T-cell (primary cell): Measurements from ENCODE around the gene CHST7. TPM values are rescaled to one million over a fixed set of nuclear protein-coding genes. Genes with fewer than 3 reads are reported as not detected.

Experiments
- ATAC-seq, 4 experiments: fragments of 200-7000 bp in 3 of 4; fragments of 150-1000 bp in 1 of 4; cut with Tn5 transposase; replicated peaks in 1 of 4; 1 replicate in 3 of 4; 2 replicates in 1 of 4; pipeline ENCODE4 v1.10.0; 2021; ENCODE audit warnings: moderate library complexity in 3 of 4, mild to moderate bottlenecking in 2 of 4, moderate number of reproducible peaks in 1 of 4
- CTCF ChIA-PET, 2 donors: fragments of 300-600 bp; sonication (Branson Sonifier 250); formaldehyde crosslinking; loops; one replicate each; lab custom pipeline; 2022; ENCODE audit warnings: antibody characterized with exemption in 2 of 2; lab: Charles Lee
- POLR2A ChIA-PET, 2 donors: fragments of 300-600 bp; sonication (Branson Sonifier 250); formaldehyde crosslinking; loops; one replicate each; lab custom pipeline; 2022; ENCODE audit warnings: antibody characterized with exemption in 2 of 2; lab: Charles Lee
- DNase-seq, 35 experiments: peaks; one replicate each; pipeline versions ENCODE4 v3.0.0 to v3.0.0-alpha.2; 2013 to 2023
- H3K27ac ChIP-seq: one replicate; pipeline ENCODE4 v1.5.1; 2013; ENCODE audit warnings: low read length
- H3K27me3 ChIP-seq, 2 experiments: replicated peaks in 1 of 2; 1 replicate in 1 of 2; 2 replicates in 1 of 2; pipeline versions ENCODE4 v1.6.1 to v1.7.0; 2013; ENCODE audit warnings: low read length in 1 of 2, mixed read lengths in 1 of 2; ENCODE audit not compliant: control insufficient read depth in 2 of 2, insufficient read depth in 2 of 2; ENCODE audit errors: extremely low read depth in 1 of 2
- H3K36me3 ChIP-seq, 2 donors: 1 replicate in 1 of 2; 2 replicates in 1 of 2; pipeline versions ENCODE4 v1.6.1 to v1.7.0; 2013; ENCODE audit warnings: low read length in 1 of 2; ENCODE audit not compliant: control insufficient read depth in 2 of 2, insufficient read depth in 1 of 2; ENCODE audit errors: extremely low read depth in 1 of 2
- H3K4me1 ChIP-seq, 2 experiments: 1 replicate in 1 of 2; 2 replicates in 1 of 2; pipeline versions ENCODE4 v1.6.1 to v1.7.0; 2013; ENCODE audit warnings: low read length in 2 of 2, mixed read lengths in 1 of 2; ENCODE audit not compliant: insufficient read depth in 2 of 2, control insufficient read depth in 1 of 2; ENCODE audit errors: extremely low read depth in 1 of 2
- H3K4me3 ChIP-seq, 2 donors: 1 replicate in 1 of 2; 2 replicates in 1 of 2; pipeline versions ENCODE4 v1.5.1 to v1.7.0; 2013; ENCODE audit warnings: mild to moderate bottlenecking in 2 of 2, low read length in 1 of 2, moderate library complexity in 1 of 2; ENCODE audit not compliant: control insufficient read depth in 1 of 2; ENCODE audit errors: extremely low read depth in 1 of 2
- H3K9me3 ChIP-seq: 2 replicates; pipeline ENCODE4 v1.7.0; 2013
- H3K27ac Mint-ChIP-seq, 2 donors: one replicate each; pipeline ENCODE4 v1.8.0; 2020 to 2021; ENCODE audit warnings: mild to moderate bottlenecking in 2 of 2, mixed read lengths in 2 of 2
- H3K27me3 Mint-ChIP-seq, 2 donors: one replicate each; pipeline ENCODE4 v1.8.0; 2021 to 2022; ENCODE audit warnings: mixed read lengths in 2 of 2
- H3K36me3 Mint-ChIP-seq: one replicate; pipeline ENCODE4 v1.8.0; 2021; ENCODE audit warnings: mixed read lengths
- H3K4me1 Mint-ChIP-seq, 3 donors: one replicate each; pipeline ENCODE4 v1.8.0; 2020 to 2022; ENCODE audit warnings: mixed read lengths in 3 of 3, mild to moderate bottlenecking in 1 of 3
- H3K4me3 Mint-ChIP-seq, 3 donors: one replicate each; pipeline ENCODE4 v1.8.0; 2020 to 2022; ENCODE audit warnings: mild to moderate bottlenecking in 3 of 3, mixed read lengths in 3 of 3, moderate library complexity in 3 of 3
- H3K9me3 Mint-ChIP-seq, 3 donors: one replicate each; pipeline ENCODE4 v1.8.0; 2020 to 2022; ENCODE audit warnings: mixed read lengths in 3 of 3
- WGBS: methylation state at CpG from one replicate; pipeline ENCODE4 v1.1.5; 2013; ENCODE audit warnings: missing lambda C conversion rate; ENCODE audit not compliant: insufficient coverage; 5-methylcytosine and 5-hydroxymethylcytosine counted together
- total RNA-seq, 35 experiments: library from RNA in 6 of 35; stranded (reverse) in 6 of 35; fragments of 120-200 nt in 1 of 35; gene quantifications; one replicate each; pipeline versions ENCODE4 v1.2.1 to v1.2.4 and lab custom pipeline; 2013 to 2026

The CHST7 gene
- total RNA-seq, 5 donors from 2014 or later (not counting 1 experiment from before 2014, with no cell fraction given): 3.3 to 8.0 (median 6.4) TPM

DNA sequence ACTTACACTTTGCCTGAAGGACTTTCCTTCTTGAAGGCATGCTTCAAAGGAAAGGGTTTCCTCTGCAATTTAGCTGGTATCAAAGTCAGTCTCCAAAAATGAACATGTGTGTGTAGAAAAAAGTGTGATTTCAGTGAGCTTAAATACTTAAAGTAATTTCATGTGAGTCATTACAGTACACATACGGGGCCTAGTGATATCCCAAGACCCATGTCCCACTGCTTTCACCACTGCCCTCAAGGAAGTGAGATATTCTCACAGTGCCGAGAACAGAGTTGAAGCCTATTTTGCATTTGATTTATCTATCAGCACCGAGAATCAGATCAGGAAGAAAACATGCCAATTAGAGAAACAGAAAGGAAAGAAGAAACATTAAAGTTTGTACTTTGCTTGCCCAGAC lies 61.0 kb downstream of the CHST7 start:
- Histone ChIP-seq H3K36me3 (no peaks in the 10 kb centered on the region), H3K9me3 (no peaks in the 10 kb centered on the region), H3K27me3 (no peaks in the 10 kb centered on the region), H3K4me1 (peaks cover 0 to 3% of the 10 kb centered on the region in 2 experiments), H3K27ac (no peak overlapping the region), H3K4me3 (no peak overlapping the region)
- peaks cover 7% of the 10 kb centered on the region for H3K36me3 Mint-ChIP-seq
- ATAC-seq (no peak), DNase-seq (no peak)
- H3K4me3 Mint-ChIP-seq: no peak overlapping the region
- no peaks in the 10 kb centered on the region for H3K9me3 Mint-ChIP-seq
- peaks cover 0 to 10% of the 10 kb centered on the region in 2 donors for H3K27me3 Mint-ChIP-seq
- H3K27ac Mint-ChIP-seq: no peak overlapping the region
- H3K4me1 Mint-ChIP-seq: peaks cover 0 to 20% (median 3%) of the 10 kb centered on the region in 3 donors
- WGBS: no CpG with 5 or more reads among the region's 3 CpGs
- CTCF ChIA-PET: interaction anchor here in 1 of 2 donors (0.5 kb wide), 1 partner anchor 98 kb away, joined by 8 read pairs; no protein-coding TSS in a partner anchor
- POLR2A ChIA-PET: no interaction called here

DNA sequence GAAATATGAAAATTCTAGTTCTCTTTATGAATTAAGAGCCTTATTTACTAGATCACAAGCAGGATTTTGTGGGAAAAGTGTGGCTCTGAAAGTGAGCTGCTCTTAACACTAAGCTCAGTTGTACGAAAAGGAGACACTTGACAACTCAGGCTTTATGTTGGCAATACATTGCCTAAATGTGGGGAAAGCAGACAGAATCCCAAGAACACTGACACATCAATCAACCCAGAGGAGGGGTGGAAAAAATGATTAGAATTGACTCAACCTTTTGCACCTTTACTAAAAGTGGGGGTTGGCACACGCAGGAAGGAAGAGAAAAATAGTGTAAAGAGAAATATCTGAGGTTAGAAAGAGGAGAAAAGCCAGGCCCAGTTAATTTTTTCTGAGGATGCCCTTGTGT lies 61.6 kb downstream of the CHST7 start:
- ChIA-PET CTCF (no interaction called here), POLR2A (no interaction called here)
- no peak overlapping the region for H3K4me3 ChIP-seq
- Mint-ChIP-seq H3K27ac (no peak overlapping the region), H3K4me3 (no peak overlapping the region), H3K36me3 (peaks cover 7% of the 10 kb centered on the region), H3K4me1 (peaks cover 0 to 20% (median 3%) of the 10 kb centered on the region in 3 donors), H3K9me3 (no peaks in the 10 kb centered on the region), H3K27me3 (peaks cover 0 to 10% of the 10 kb centered on the region in 2 donors)
- no peaks in the 10 kb centered on the region for H3K36me3 ChIP-seq
- no CpG with 5 or more reads among the region's 2 CpGs for WGBS
- no peaks in the 10 kb centered on the region for H3K27me3 ChIP-seq
- H3K9me3 ChIP-seq: no peaks in the 10 kb centered on the region
- ATAC-seq (no peak), DNase-seq (no peak)
- H3K27ac ChIP-seq: no peak overlapping the region
- H3K4me1 ChIP-seq: peaks cover 0 to 3% of the 10 kb centered on the region in 2 experiments

DNA sequence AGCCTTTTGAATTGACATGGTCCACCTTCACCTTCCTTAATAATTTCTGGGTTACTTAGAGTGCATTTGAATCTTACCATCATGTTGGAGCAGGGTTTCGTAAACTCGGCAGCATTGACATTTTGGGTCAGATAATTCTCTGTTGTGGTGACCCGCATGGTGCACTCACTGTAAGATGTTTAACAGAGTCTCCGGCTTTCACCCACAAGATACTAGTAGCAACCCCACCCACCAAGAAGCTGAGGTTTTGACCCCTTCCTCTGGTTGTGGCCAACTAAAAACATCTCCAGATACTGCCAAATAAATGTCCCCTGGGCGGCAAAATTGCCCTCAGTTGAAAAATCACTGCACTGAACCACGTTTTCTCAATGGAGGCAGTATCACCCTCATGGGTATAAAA lies 62.7 kb downstream of the CHST7 start:
- peaks cover 0 to 3% of the 10 kb centered on the region in 2 experiments for H3K4me1 ChIP-seq
- DNase-seq (no peak), ATAC-seq (no peak)
- H3K4me3 Mint-ChIP-seq: no peak overlapping the region
- peaks cover 0 to 18% (median 3%) of the 10 kb centered on the region in 3 donors for H3K4me1 Mint-ChIP-seq
- no CpG with 5 or more reads among the region's 6 CpGs for WGBS
- POLR2A ChIA-PET: no interaction called here
- H3K36me3 Mint-ChIP-seq: peaks cover 3% of the 10 kb centered on the region
- H3K4me3 ChIP-seq: no peak overlapping the region
- H3K27me3 Mint-ChIP-seq: peaks cover 0 to 6% of the 10 kb centered on the region in 2 donors
- H3K27me3 ChIP-seq: no peaks in the 10 kb centered on the region
- no peak overlapping the region for H3K27ac ChIP-seq
- no peaks in the 10 kb centered on the region for H3K36me3 ChIP-seq
- H3K9me3 ChIP-seq: no peaks in the 10 kb centered on the region
- no peak overlapping the region for H3K27ac Mint-ChIP-seq
- no peaks in the 10 kb centered on the region for H3K9me3 Mint-ChIP-seq
- CTCF ChIA-PET: interaction anchor here (0.5 to 0.7 kb wide), 2 partner anchors 81 to 233 kb away, joined by 3 read pairs; no protein-coding TSS in a partner anchor

DNA sequence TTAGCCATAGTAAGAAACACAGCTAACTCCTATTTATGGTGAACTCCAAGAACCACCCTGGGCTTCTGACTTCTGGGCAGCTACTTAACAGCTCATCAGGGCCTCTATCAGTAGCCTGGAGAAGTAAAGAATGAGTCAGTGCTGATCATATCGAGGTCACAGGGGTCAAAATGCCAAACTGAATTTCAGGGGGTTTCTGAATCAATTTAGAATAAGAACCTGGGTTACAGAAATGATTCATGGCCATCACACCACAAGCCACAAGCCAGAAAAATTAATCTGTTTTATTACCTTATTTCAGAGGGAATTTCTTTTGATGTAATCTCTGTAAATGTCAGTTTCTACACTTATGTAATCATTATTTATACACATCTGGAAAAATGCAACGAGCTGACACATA lies 64.4 kb downstream of the CHST7 start:
- Histone ChIP-seq H3K27me3 (no peaks in the 10 kb centered on the region), H3K9me3 (no peaks in the 10 kb centered on the region), H3K4me1 (peaks cover 0 to 3% of the 10 kb centered on the region in 2 experiments), H3K27ac (no peak overlapping the region), H3K4me3 (no peak overlapping the region), H3K36me3 (no peaks in the 10 kb centered on the region)
- WGBS: no CpG with 5 or more reads among the region's 2 CpGs
- POLR2A ChIA-PET: no interaction called here
- Mint-ChIP-seq H3K4me1 (peaks cover 0 to 23% (median 8%) of the 10 kb centered on the region in 3 donors), H3K36me3 (no peaks in the 10 kb centered on the region), H3K9me3 (no peaks in the 10 kb centered on the region), H3K4me3 (no peak overlapping the region), H3K27me3 (peaks cover 0 to 6% of the 10 kb centered on the region in 2 donors), H3K27ac (no peak overlapping the region)
- DNase-seq (no peak), ATAC-seq (no peak)
- CTCF ChIA-PET: no interaction called here

DNA sequence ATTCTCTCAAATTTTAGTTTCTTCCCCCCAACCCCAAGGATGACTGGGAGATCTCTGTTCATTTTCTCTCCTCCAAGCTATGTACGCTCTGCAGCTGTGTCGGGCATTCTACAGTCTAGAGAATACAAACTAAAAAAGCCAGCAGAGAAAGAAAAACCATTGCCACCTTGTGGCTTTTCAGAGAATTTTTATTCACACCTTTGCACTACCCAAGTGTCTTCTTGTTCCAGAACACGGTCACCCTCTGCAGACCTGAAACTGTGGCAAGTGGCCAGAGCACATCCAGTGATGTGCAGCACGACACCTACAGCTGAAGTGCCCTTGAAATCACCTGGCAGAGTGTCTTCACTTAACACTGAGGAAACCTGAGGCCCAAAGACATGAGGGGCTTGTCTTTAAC lies 68.6 kb downstream of the CHST7 start:
- H3K4me1 Mint-ChIP-seq: peaks cover 0 to 8% (median 5%) of the 10 kb centered on the region in 3 donors
- POLR2A ChIA-PET: interaction anchor here in 1 of 2 donors (0.5 kb wide), 1 partner anchor 955 kb away, joined by 3 read pairs; no protein-coding TSS in a partner anchor
- DNase-seq: peak in 3 of 35 experiments; percentile 4 to 47 (median 11)
- CTCF ChIA-PET: interaction anchor here (0.5 to 2.0 kb wide), 8 partner anchors 22 to 1115 kb away, joined by 3 to 10 read pairs (median 4); no protein-coding TSS in a partner anchor
- ATAC-seq: peak; percentile 40 to 75 (median 72)
- H3K27me3 Mint-ChIP-seq: no peaks in the 10 kb centered on the region
- Histone ChIP-seq H3K27ac (no peak overlapping the region), H3K4me3 (no peak overlapping the region), H3K9me3 (no peaks in the 10 kb centered on the region), H3K36me3 (no peaks in the 10 kb centered on the region), H3K4me1 (no peaks in the 10 kb centered on the region), H3K27me3 (no peaks in the 10 kb centered on the region)
- 53% methylated on average over 2 of the region's 4 CpGs for WGBS
- H3K27ac Mint-ChIP-seq: no peak overlapping the region
- no peaks in the 10 kb centered on the region for H3K36me3 Mint-ChIP-seq
- H3K9me3 Mint-ChIP-seq: no peaks in the 10 kb centered on the region
- H3K4me3 Mint-ChIP-seq: no peak overlapping the region

- POLR2A ChIA-PET: no interaction called here
- H3K4me1 Mint-ChIP-seq: peaks cover 0 to 8% (median 5%) of the 10 kb centered on the region in 3 donors
- no peaks in the 10 kb centered on the region for H3K27me3 Mint-ChIP-seq
- ATAC-seq (no peak), DNase-seq (no peak)
- Histone ChIP-seq H3K36me3 (no peaks in the 10 kb centered on the region), H3K4me3 (no peak overlapping the region), H3K27ac (no peak overlapping the region), H3K9me3 (no peaks in the 10 kb centered on the region), H3K27me3 (no peaks in the 10 kb centered on the region), H3K4me1 (no peaks in the 10 kb centered on the region)
- H3K36me3 Mint-ChIP-seq: no peaks in the 10 kb centered on the region
- no CpG with 5 or more reads among the region's 3 CpGs for WGBS
- CTCF ChIA-PET: no interaction called here
- H3K4me3 Mint-ChIP-seq: no peak overlapping the region
- no peaks in the 10 kb centered on the region for H3K9me3 Mint-ChIP-seq
- H3K27ac Mint-ChIP-seq: no peak overlapping the region
Measured at GRCh38 chrX:46643636-46644035, 70.1 kb downstream of the CHST7 start.
